Peyer's patch (tissue), 4 donors: Measurements from ENCODE around the gene MAD1L1.

Source experiments
- CTCF ChIP-seq, 6 experiments: fragments of 450-650 bp in 4 of 6; fragments of 200-600 bp in 2 of 6; sonication (generic) in 1 of 6; IDR thresholded peaks; one replicate each; pipeline ENCODE4 v1.5.1; 2017 to 2019; ENCODE audit warnings: antibody characterized with exemption in 6 of 6, mild to moderate bottlenecking in 3 of 6, moderate library complexity in 1 of 6
- POLR2A ChIP-seq, 2 donors: fragments of 450-650 bp; IDR thresholded peaks; one replicate each; pipeline ENCODE4 v1.5.1; 2017; ENCODE audit warnings: antibody characterized with exemption in 2 of 2, mild to moderate bottlenecking in 2 of 2, moderate library complexity in 2 of 2

GRCh38 chr7:1919539-1920265, 313.0 kb downstream of the MAD1L1 start:
- no peak for TF ChIP-seq CTCF (IDR thresholded peaks at IDR 0.05)
- no peak for TF ChIP-seq POLR2A (IDR thresholded peaks at IDR 0.05)
